ENCODE measurements around the gene PLXDC2. TPM values are rescaled to one million over a fixed set of nuclear protein-coding genes. Genes with fewer than 3 reads are reported as not detected.

PLXDC2 gene
- total RNA-seq, 1 donor from 2014 or later = 129 TPM

- Histone ChIP-seq H3K27me3 (no peaks in the 10 kb centered on the region), H3K4me1 (peaks cover 15% of the 10 kb centered on the region), H3K36me3 (no peaks in the 10 kb centered on the region), H3K9me3 (no peaks in the 10 kb centered on the region), H3K27ac (no peak overlapping the region), H3K4me3 (no peak overlapping the region)
- TF ChIP-seq CTCF (IDR thresholded peaks at IDR 0.05) = no peak
- intact Hi-C loops (cut with DNase I) = no loop called here
- DNase-seq (no peak), ATAC-seq (no peak)
These were observed 58.0 kb downstream of the PLXDC2 start for GRCh38 chr10:19874190-19874589.

- Histone ChIP-seq H3K4me3 (no peak overlapping the region), H3K27me3 (no peaks in the 10 kb centered on the region), H3K9me3 (no peaks in the 10 kb centered on the region), H3K27ac (no peak overlapping the region), H3K36me3 (no peaks in the 10 kb centered on the region), H3K4me1 (peaks cover 15% of the 10 kb centered on the region)
- intact Hi-C loops (cut with DNase I) = no loop called here
- no peak for DNase-seq
- TF ChIP-seq CTCF (IDR thresholded peaks at IDR 0.05) = no peak
- no peak for ATAC-seq
These were observed 58.6 kb downstream of the PLXDC2 start for GRCh38 chr10:19874791-19875190.

GRCh38 chr10:19876570-19876969 lies 60.3 kb downstream of the PLXDC2 start:
- Histone ChIP-seq H3K4me3 (no peak overlapping the region), H3K9me3 (no peaks in the 10 kb centered on the region), H3K27ac (no peak overlapping the region), H3K4me1 (peaks cover 15% of the 10 kb centered on the region), H3K27me3 (no peaks in the 10 kb centered on the region), H3K36me3 (no peaks in the 10 kb centered on the region)
- ATAC-seq (no peak), DNase-seq (no peak)
- TF ChIP-seq CTCF (IDR thresholded peaks at IDR 0.05) = no peak
- intact Hi-C loops (cut with DNase I) = no loop called here

GRCh38 chr10:19877466-19878255 lies 61.4 kb downstream of the PLXDC2 start:
- Histone ChIP-seq H3K36me3 (no peaks in the 10 kb centered on the region), H3K27ac (no peak overlapping the region), H3K4me1 (peaks cover 8% of the 10 kb centered on the region), H3K9me3 (no peaks in the 10 kb centered on the region), H3K4me3 (no peak overlapping the region), H3K27me3 (no peaks in the 10 kb centered on the region)
- ATAC-seq (no peak), DNase-seq (no peak)
- no peak for TF ChIP-seq CTCF (IDR thresholded peaks at IDR 0.05)
- intact Hi-C loops (cut with DNase I) = no loop called here

- Histone ChIP-seq H3K4me1 (no peaks in the 10 kb centered on the region), H3K9me3 (no peaks in the 10 kb centered on the region), H3K36me3 (no peaks in the 10 kb centered on the region), H3K4me3 (no peak overlapping the region), H3K27ac (no peak overlapping the region), H3K27me3 (no peaks in the 10 kb centered on the region)
- no peak for DNase-seq
- intact Hi-C loops (cut with DNase I) = no loop called here
- no peak for TF ChIP-seq CTCF (IDR thresholded peaks at IDR 0.05)
- ATAC-seq = no peak
These were observed 66.4 kb downstream of the PLXDC2 start for GRCh38 chr10:19882621-19883020.

Measured in upper lobe of right lung (tissue), 1 donor.